ENCODE results near the gene FREM1.

Gene FREM1

GRCh38 chr9:14868772-14869583, 41.2 kb downstream of the FREM1 start:
- no peak for DNase-seq (ENCODE audit: low spot score)

DNA sequence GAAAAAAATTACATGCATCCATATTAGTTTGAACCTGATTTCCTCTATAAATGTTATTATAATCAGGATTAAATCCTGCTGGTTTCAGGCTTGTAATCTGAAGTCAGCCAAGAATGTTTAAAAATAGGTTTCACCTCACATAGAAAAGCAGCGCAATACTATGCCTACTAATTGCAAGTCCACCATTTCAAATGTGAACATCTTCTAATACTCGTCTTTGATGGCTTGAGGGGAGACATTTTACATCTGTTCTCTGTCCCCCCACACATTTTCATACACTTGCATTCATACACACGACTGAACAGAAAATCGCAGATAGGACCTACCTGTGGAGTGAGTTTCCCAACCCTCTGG, 41.8 kb downstream of the FREM1 start:
- no peak for DNase-seq (ENCODE audit: low spot score)

- DNase-seq (ENCODE audit: low spot score) = no peak
Measured at GRCh38 chr9:14866200-14866749, 44.0 kb downstream of the FREM1 start.

GRCh38 chr9:14864309-14864708, 45.9 kb downstream of the FREM1 start:
- no peak for DNase-seq (ENCODE audit: low spot score)

DNA sequence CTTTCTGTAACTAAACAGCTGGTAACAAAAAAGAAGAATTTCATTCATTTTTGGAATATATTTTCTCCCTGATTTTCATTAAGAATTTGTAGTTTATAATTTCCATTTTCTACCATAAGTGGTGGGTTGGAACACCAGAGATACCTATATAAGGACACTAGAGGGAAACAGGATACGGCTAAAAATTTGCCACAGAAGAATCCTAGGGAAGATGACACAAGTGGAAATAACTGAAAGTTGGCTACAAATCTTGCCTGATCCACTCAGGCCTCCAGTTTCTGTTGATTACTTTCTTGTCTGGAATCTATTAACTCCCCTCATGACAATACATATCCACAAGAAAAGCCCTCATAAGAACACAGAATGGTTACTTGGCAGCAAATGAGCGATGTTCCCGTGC, 46.8 kb downstream of the FREM1 start:
- DNase-seq (ENCODE audit: low spot score) = no peak

DNA sequence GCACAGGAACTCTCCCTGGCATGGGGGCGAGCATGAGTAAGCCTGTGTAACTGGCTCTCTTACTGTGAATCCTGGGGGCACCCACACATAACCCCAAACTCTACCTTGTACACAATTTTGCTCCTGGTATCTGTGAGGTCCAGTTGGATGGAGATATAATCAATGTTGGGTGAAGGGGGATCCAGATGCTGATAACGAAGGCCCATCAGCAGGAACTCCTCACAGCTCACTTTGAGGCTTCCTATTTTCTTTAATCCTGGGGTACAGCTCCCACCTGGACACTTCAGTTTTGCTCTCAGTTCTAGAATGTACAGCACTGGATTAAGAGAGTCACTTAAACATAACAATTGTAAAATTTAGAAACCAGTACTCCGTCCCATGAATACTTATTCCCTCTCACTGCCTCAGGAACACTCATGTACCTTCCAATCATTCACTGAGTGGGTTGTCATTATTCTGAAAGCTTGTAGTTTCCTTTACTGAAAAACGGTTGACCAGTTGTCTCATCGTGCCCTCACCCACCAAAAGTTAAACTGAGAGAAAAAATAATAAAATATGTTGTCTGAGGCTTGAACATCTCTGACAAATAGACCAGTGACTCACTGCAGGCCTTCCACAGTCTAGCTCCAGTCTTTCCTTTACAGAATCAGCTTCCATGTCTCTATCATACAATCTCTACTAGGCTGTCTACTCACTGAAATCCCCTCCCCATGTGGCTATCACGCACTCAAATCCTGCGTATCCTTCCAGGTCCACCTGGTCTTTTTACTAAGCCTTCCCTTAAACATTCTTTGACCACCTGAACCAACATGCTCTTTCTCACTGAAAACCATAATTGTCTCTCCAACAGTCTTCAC, 52.6 kb downstream of the FREM1 start:
- DNase-seq (ENCODE audit: low spot score) = no peak

DNA sequence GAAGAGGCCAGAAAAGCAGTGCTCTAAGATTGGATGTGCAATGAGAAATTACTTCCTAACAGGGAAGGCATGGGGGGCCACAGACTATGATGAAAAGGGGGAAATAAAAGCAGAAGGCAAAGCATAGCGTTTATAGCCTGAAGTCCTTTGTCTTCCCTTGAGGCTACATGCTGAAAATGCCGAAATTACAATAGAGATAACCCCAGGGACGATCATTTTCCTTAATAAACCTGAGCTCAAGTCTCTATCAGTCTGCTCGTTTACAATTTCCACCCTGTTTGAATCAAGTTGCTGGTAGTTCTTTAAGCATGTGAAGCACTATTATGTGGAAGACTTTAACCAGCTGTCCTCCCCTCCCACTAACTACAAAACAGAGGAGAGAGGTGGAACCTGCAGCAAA, 60.4 kb downstream of the FREM1 start:
- DNase-seq (ENCODE audit: low spot score) = no peak

DNA sequence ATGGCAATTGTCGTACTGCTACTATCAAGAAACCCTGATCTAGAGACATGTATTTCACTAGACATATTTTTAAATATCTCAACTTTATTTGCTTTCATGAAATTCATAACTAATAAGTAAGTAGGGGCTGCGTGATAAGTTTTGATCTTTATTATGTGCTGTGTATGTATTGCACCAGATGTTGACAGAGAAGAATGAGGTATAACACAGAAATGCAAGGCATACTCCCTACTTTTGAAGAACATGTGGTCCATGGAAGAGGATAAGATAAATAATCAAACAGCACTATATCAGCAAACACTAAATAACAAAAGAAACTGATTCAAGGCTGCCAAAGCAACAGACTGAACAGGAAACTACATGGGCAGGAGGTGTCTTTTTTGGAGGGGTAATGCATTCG, 60.9 kb downstream of the FREM1 start:
- no peak for DNase-seq (ENCODE audit: low spot score)

GRCh38 chr9:14846871-14847311, 63.3 kb downstream of the FREM1 start:
- DNase-seq (ENCODE audit: low spot score) = peak; percentile 75

DNA sequence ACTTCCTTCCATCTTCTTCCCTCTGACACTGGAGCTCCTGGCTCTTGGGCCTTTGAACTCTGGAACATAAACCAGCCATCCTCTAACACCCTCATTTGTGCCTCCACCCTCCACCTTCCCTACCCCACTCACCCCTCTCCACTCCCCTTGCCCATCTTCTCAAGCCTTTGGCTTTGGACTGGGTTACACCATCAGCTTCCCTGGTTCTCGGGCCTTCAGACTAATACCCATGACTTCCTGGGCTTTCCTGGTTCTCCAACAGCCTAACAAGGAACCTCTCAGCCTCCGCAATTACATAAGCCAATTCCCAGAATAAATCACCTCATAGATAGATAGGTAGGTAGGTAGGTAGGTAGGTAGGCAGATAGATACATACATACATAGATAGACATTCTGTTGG, 67.1 kb downstream of the FREM1 start:
- no peak for DNase-seq (ENCODE audit: low spot score)

DNA sequence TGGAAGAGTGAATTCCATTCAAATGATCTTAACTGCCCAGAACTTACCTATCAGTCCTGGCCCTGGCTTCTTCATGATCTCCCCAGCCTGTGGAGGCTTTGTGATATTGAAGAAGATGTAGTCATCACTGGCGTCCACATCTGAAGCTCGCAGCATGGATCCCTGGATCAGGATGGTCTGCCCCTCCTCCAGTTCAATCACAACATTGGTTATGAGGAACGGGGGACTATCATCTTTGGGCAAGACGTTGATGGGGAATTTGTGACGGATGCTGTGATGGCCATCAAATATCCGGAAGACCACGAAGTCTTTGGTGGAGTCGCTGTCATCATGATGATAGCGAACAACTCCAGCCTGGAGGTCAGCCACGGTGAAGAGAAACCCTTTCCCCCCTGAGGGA, 68.0 kb downstream of the FREM1 start:
- no peak for DNase-seq (ENCODE audit: low spot score)

GRCh38 chr9:14838701-14839100, 71.5 kb downstream of the FREM1 start:
- no peak for DNase-seq (ENCODE audit: low spot score)

GRCh38 chr9:14836885-14837284, 73.3 kb downstream of the FREM1 start:
- DNase-seq (ENCODE audit: low spot score) = no peak

GRCh38 chr9:14831661-14832060, 78.6 kb downstream of the FREM1 start:
- no peak for DNase-seq (ENCODE audit: low spot score)

DNA sequence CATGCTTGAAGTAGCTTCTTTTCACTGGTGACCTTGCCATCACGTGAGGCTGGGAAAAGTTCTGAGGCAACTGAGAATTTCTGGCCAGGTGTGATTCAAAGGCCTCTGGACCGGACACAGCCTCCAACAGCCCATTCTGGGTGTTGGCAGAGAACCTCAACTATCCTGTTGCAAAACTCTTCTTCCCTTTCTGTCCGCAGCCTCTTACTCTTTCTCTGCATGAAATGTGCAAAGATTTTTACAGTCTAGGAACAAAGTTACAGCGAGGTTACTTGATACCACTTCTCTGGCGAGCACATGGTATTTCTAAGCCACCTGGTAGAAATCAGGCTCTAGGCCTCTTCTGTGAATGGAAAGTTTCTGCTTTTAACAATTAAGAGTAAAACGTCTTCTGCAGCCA, 79.2 kb downstream of the FREM1 start:
- no peak for DNase-seq (ENCODE audit: low spot score)

GRCh38 chr9:14830057-14830456, 80.2 kb downstream of the FREM1 start:
- no peak for DNase-seq (ENCODE audit: low spot score)

GRCh38 chr9:14829204-14829603, 81.0 kb downstream of the FREM1 start:
- DNase-seq (ENCODE audit: low spot score) = no peak

DNA sequence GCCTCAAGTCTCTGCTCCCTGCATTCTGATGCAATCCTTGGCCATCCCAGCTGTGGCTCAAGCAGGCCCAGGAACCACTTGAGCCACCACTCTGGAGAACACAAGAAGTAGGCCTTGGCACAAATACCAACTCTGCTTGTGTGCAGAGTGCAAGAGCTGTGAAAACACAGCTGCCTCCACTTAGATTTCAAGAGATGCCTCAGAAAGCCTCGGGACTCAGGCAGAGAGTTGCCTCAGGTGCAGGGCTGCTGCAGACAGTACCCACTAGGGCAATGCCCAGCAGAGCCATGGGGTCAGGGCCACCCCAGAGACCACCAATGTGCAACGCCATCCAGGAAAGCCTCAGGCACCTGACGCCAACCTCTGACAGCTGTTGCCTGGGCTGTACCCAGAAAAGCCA, 82.4 kb downstream of the FREM1 start:
- no peak for DNase-seq (ENCODE audit: low spot score)

GRCh38 chr9:14824481-14824880, 85.7 kb downstream of the FREM1 start:
- DNase-seq (ENCODE audit: low spot score) = no peak

- DNase-seq (ENCODE audit: low spot score) = no peak
Measured at GRCh38 chr9:14823800-14824199, 86.4 kb downstream of the FREM1 start.

GRCh38 chr9:14822666-14823065, 87.6 kb downstream of the FREM1 start:
- DNase-seq (ENCODE audit: low spot score) = no peak

GRCh38 chr9:14819183-14819582, 91.0 kb downstream of the FREM1 start:
- no peak for DNase-seq (ENCODE audit: low spot score)

GRCh38 chr9:14814249-14814628, 96.0 kb downstream of the FREM1 start:
- DNase-seq (ENCODE audit: low spot score) = no peak
